Vagina (tissue), 2 donors: ENCODE data around the gene MOGAT1. TPM values are rescaled to one million over a fixed set of nuclear protein-coding genes. Genes with fewer than 3 reads are reported as not detected.
"Not testable (repeated sequence)": the region's sequence is repeated elsewhere in the genome, so short reads cannot be mapped to it uniquely, and the experiment has no call there.

ENCODE experiments used
- DNase-seq, 2 donors: peaks; one replicate each; pipeline ENCODE4 v3.0.0-alpha.2; 2017; ENCODE audit errors: extremely low spot score in 2 of 2
- H3K27ac ChIP-seq: fragments of 200-600 bp; sonication (generic); one replicate; pipeline ENCODE4 v1.5.1; 2019
- H3K27me3 ChIP-seq: fragments of 200-600 bp; sonication (generic); one replicate; pipeline ENCODE4 v1.5.1; 2019
- H3K36me3 ChIP-seq, 2 donors: fragments of 200-600 bp; sonication (generic); one replicate each; pipeline ENCODE4 v1.5.1; 2017 to 2019
- H3K4me1 ChIP-seq: fragments of 200-600 bp; sonication (generic); one replicate; pipeline ENCODE4 v1.5.1; 2019
- H3K4me3 ChIP-seq, 2 donors: fragments of 200-600 bp; sonication (generic); 1 replicate in 1 of 2; 2 replicates in 1 of 2; pipeline ENCODE4 v1.5.1; 2016 to 2019
- H3K9me3 ChIP-seq: fragments of 200-600 bp; sonication (generic); one replicate; pipeline ENCODE4 v1.5.1; 2019
- CTCF ChIP-seq, 3 experiments: fragments of 450-650 bp in 2 of 3; fragments of 200-600 bp in 1 of 3; sonication (generic) in 1 of 3; IDR thresholded peaks; one replicate each; pipeline ENCODE4 v1.5.1; 2017 to 2019; ENCODE audit warnings: antibody characterized with exemption in 3 of 3, mild to moderate bottlenecking in 2 of 3, moderate library complexity in 2 of 3
- POLR2A ChIP-seq, 2 donors: fragments of 450-650 bp; IDR thresholded peaks; one replicate each; pipeline ENCODE4 v1.6.1; 2017; ENCODE audit warnings: antibody characterized with exemption in 2 of 2, mild to moderate bottlenecking in 2 of 2, moderate library complexity in 2 of 2
- POLR2AphosphoS5 ChIP-seq, 2 donors: sonication (generic); formaldehyde crosslinking; IDR thresholded peaks; one replicate each; pipeline ENCODE4 v1.9.0; 2017; ENCODE audit warnings: antibody characterized with exemption in 2 of 2, mild to moderate bottlenecking in 2 of 2, low read depth in 1 of 2; ENCODE audit not compliant: insufficient read depth in 1 of 2
- intact Hi-C: fragments of 100-400 bp; cut with DNase I; formaldehyde crosslinking; loops from one replicate; pipeline ENCODE4 v1.15.1; 2023
- total RNA-seq: library from RNA; depleted of rRNA; stranded (reverse); fragments of >200 nt; gene quantifications from one replicate; pipeline ENCODE4 v1.2.3, GENCODE V29; 2016

MOGAT1 gene
- total RNA-seq, 1 donor from 2014 or later, result not detected

- Histone ChIP-seq H3K9me3 (no peaks in the 10 kb centered on the region), H3K36me3 (no peaks in the 10 kb centered on the region), H3K27ac (no peak overlapping the region), H3K27me3 (no peaks in the 10 kb centered on the region), H3K4me1 (peaks cover 4% of the 10 kb centered on the region), H3K4me3 (no peak overlapping the region)
- no peak for DNase-seq
- intact Hi-C loops, result no loop called here
- TF ChIP-seq CTCF (IDR thresholded peaks at IDR 0.05), result peak; percentile 45 to 66 (median 60)
- no peak for TF ChIP-seq POLR2AphosphoS5 (IDR thresholded peaks at IDR 0.05; ENCODE audit: insufficient read depth in 1 of 2, low read depth in 1 of 2)
Measured at GRCh38 chr2:222690564-222691200, 19.2 kb downstream of the MOGAT1 start.

GRCh38 chr2:222693413-222693812, 22.0 kb downstream of the MOGAT1 start:
- H3K27ac ChIP-seq, intact Hi-C loops, H3K4me1 ChIP-seq, H3K9me3 ChIP-seq, H3K4me3 ChIP-seq, DNase-seq, H3K27me3 ChIP-seq, H3K36me3 ChIP-seq: not testable (repeated sequence)

GRCh38 chr2:222693837-222694236, 22.4 kb downstream of the MOGAT1 start:
- Histone ChIP-seq H3K27ac (no peak overlapping the region), H3K4me3 (no peak overlapping the region), H3K27me3 (no peaks in the 10 kb centered on the region), H3K4me1 (peaks cover under 1% of the 10 kb centered on the region), H3K36me3 (no peaks in the 10 kb centered on the region), H3K9me3 (no peaks in the 10 kb centered on the region)
- TF ChIP-seq POLR2AphosphoS5 (IDR thresholded peaks at IDR 0.05; ENCODE audit: insufficient read depth in 1 of 2, low read depth in 1 of 2), result no peak
- no peak for TF ChIP-seq POLR2A (IDR thresholded peaks at IDR 0.05)
- TF ChIP-seq CTCF (IDR thresholded peaks at IDR 0.05), result peak in 1 of 3 experiments; percentile 2
- intact Hi-C loops, result no loop called here
- DNase-seq, result no peak

- Histone ChIP-seq H3K27me3 (no peaks in the 10 kb centered on the region), H3K27ac (no peak overlapping the region), H3K4me3 (no peak overlapping the region), H3K36me3 (no peaks in the 10 kb centered on the region), H3K9me3 (no peaks in the 10 kb centered on the region), H3K4me1 (no peaks in the 10 kb centered on the region)
- intact Hi-C loops, result no loop called here
- TF ChIP-seq POLR2AphosphoS5 (IDR thresholded peaks at IDR 0.05; ENCODE audit: insufficient read depth in 1 of 2, low read depth in 1 of 2) (no peak), POLR2A (IDR thresholded peaks at IDR 0.05) (no peak), CTCF (IDR thresholded peaks at IDR 0.05) (no peak)
- no peak for DNase-seq
Measured at GRCh38 chr2:222698276-222698675, 26.8 kb downstream of the MOGAT1 start.

- Histone ChIP-seq H3K36me3 (no peaks in the 10 kb centered on the region), H3K27ac (no peak overlapping the region), H3K9me3 (no peaks in the 10 kb centered on the region), H3K4me1 (no peaks in the 10 kb centered on the region), H3K4me3 (no peak overlapping the region), H3K27me3 (no peaks in the 10 kb centered on the region)
- intact Hi-C loops, result loop anchor here (5.0 kb wide), 1 partner anchor 206 kb away; no protein-coding TSS in a partner anchor
- TF ChIP-seq POLR2A (IDR thresholded peaks at IDR 0.05), result no peak
- no peak for TF ChIP-seq POLR2AphosphoS5 (IDR thresholded peaks at IDR 0.05; ENCODE audit: insufficient read depth in 1 of 2, low read depth in 1 of 2)
- DNase-seq, result no peak
Measured at GRCh38 chr2:222701233-222701632, 29.8 kb downstream of the MOGAT1 start.

GRCh38 chr2:222701721-222702131, 30.3 kb downstream of the MOGAT1 start:
- no peak for DNase-seq
- no peak overlapping the region for H3K27ac ChIP-seq
- H3K9me3 ChIP-seq, result no peaks in the 10 kb centered on the region
- H3K4me3 ChIP-seq, result no peak overlapping the region
- intact Hi-C loops, result loop anchor here (5.0 kb wide), 1 partner anchor 206 kb away; no protein-coding TSS in a partner anchor
- no peaks in the 10 kb centered on the region for H3K36me3 ChIP-seq
- no peaks in the 10 kb centered on the region for H3K4me1 ChIP-seq
- H3K27me3 ChIP-seq, result no peaks in the 10 kb centered on the region
- TF ChIP-seq CTCF (IDR thresholded peaks at IDR 0.05) (no peak), POLR2A (IDR thresholded peaks at IDR 0.05) (no peak)
